OCI-LY7 (cell line): ENCODE measurements around the gene FCSK. TPM values are rescaled to one million over a fixed set of nuclear protein-coding genes. Genes with fewer than 3 reads are reported as not detected.

Experiments used
- BruUV-seq: library from RNA; stranded (reverse); fragments of 400-500 nt; replicated peaks from 2 replicates; lab custom pipeline; 2021; lab: Mats Ljungman, UMichigan
- CTCF ChIA-PET: fragments of 300-600 bp; sonication (Branson Sonifier 250); formaldehyde crosslinking; loops from one replicate; lab custom pipeline; 2022; ENCODE audit warnings: antibody characterized with exemption; ENCODE audit not compliant: unreplicated experiment; lab: Charles Lee
- POLR2A ChIA-PET: fragments of 300-600 bp; sonication (Branson Sonifier 250); formaldehyde crosslinking; loops from one replicate; lab custom pipeline; 2022; ENCODE audit warnings: antibody characterized with exemption; lab: Charles Lee
- DNase-seq: peaks from one replicate; pipeline ENCODE4 v3.0.0-alpha.2; 2015; ENCODE audit warnings: low spot score
- H2AFZ ChIP-seq: fragments of 200-600 bp; sonication (generic), shearing (Covaris generic); 2 replicates; pipeline ENCODE4 v1.6.1; 2014; ENCODE audit warnings: mild to moderate bottlenecking, antibody characterized with exemption, low read length, moderate library complexity
- H3K27ac ChIP-seq: fragments of 200-600 bp; sonication (generic); 2 replicates; pipeline ENCODE4 v1.5.1; 2014; ENCODE audit warnings: mixed run types, low read depth, mild to moderate bottlenecking, moderate library complexity, low read length, inconsistent platforms; ENCODE audit not compliant: poor library complexity, severe bottlenecking
- H3K36me3 ChIP-seq: fragments of 200-600 bp; sonication (generic); 2 replicates; pipeline ENCODE4 v1.6.1; 2014; ENCODE audit warnings: mild to moderate bottlenecking, antibody characterized with exemption, low read length, moderate library complexity, mixed read lengths; ENCODE audit not compliant: insufficient read depth
- H3K4me1 ChIP-seq: fragments of 200-600 bp; sonication (generic); 2 replicates; pipeline ENCODE4 v1.5.1; 2014; ENCODE audit warnings: mild to moderate bottlenecking, low read length; ENCODE audit not compliant: insufficient read depth, poor library complexity, severe bottlenecking
- H3K4me2 ChIP-seq: fragments of 200-600 bp; sonication (generic); 2 replicates; pipeline ENCODE4 v1.6.1; 2014; ENCODE audit warnings: mild to moderate bottlenecking, low read length
- H3K4me3 ChIP-seq: fragments of 200-600 bp; sonication (generic); 2 replicates; pipeline ENCODE4 v1.5.1; 2014; ENCODE audit warnings: mild to moderate bottlenecking, low read depth, low read length; ENCODE audit not compliant: poor library complexity, severe bottlenecking
- H3K79me2 ChIP-seq: fragments of 200-600 bp; sonication (generic); 2 replicates; pipeline ENCODE4 v1.6.1; 2016; ENCODE audit warnings: low read depth, mild to moderate bottlenecking, low read length, moderate library complexity, mixed read lengths; ENCODE audit not compliant: insufficient read depth
- H3K9me2 ChIP-seq: fragments of 200-600 bp; sonication (generic); 2 replicates; pipeline ENCODE4 v1.6.1; 2016; ENCODE audit warnings: mild to moderate bottlenecking, low read length, mixed read lengths; ENCODE audit not compliant: insufficient read depth
- H3K9me3 ChIP-seq: fragments of 200-600 bp; sonication (generic); 2 replicates; pipeline ENCODE4 v1.6.1; 2014; ENCODE audit warnings: mild to moderate bottlenecking, mixed run types, low read length, mixed read lengths
- H4K20me1 ChIP-seq: fragments of 200-600 bp; sonication (generic); 2 replicates; pipeline ENCODE4 v1.6.1; 2014; ENCODE audit warnings: mild to moderate bottlenecking, antibody characterized with exemption, low read length, moderate library complexity, mixed read lengths; ENCODE audit not compliant: insufficient read depth
- CTCF ChIP-seq: fragments of 200-600 bp; sonication (generic); conservative IDR thresholded peaks from 2 replicates; pipeline ENCODE4 v1.5.1; 2014; ENCODE audit warnings: mild to moderate bottlenecking, antibody characterized with exemption, low read length, moderate library complexity, mixed read lengths
- EZH2phosphoT487 ChIP-seq: fragments of 200-600 bp; sonication (generic); IDR thresholded peaks from 2 replicates; pipeline ENCODE4 v1.6.1; 2018; ENCODE audit warnings: low read depth, borderline replicate concordance, mild to moderate bottlenecking, mixed run types, antibody characterized with exemption, low read length, moderate library complexity, mixed read lengths
- intact Hi-C: fragments of 100-400 bp; cut with micrococcal nuclease; formaldehyde crosslinking; loops from one replicate; pipeline ENCODE4 v1.10.0; 2022; ENCODE audit not compliant: unreplicated experiment
- total RNA-seq, 2 experiments: library from RNA; depleted of rRNA in 1 of 2; stranded (reverse); fragments of >200 nt in 1 of 2; shearing (Covaris generic) in 1 of 2; gene quantifications; 2 replicates each; pipeline ENCODE4 v1.2.3, GENCODE V29; 2014 to 2022

The FCSK gene
- total RNA-seq, 2 experiments from 2014 or later = 6.8 to 14.3 TPM

DNA sequence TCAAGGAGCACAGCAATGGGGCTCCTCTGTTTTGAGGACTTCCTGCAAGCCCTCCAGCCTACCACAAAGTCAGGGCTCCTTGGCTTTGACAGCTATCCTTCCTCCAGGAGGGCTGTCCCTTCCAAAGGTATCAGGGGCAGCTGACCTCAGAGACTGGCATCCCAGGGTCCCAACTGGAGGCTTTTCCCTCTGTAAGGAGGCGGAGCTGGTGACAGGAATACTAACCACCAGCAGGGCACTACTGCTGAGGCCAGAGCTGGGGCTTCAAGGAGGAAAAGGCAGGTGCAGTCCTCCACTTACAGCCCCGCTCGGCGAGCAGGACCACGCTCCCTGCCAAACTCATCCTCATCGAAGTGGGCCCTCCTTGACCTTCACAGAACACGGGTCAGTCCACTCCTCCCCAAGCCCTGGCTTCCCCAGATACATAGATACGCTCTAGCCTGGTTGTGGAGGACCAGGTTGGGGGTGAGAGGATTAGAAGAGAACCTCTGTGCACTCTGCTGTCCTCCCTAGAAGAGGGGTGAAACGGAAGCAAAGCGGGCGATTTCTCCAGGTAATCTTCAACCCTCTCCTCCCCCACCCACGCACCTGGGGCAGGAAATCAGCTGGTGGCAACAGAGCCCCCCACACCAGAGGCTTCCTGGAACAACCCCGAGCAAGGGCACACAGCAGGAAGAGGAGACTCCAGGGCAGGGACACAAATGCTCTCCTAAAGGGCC, 36.0 kb upstream of the FCSK start:
- Histone ChIP-seq H3K27ac (peak overlapping the region; percentile 73), H3K9me2 (no peaks in the 10 kb centered on the region), H3K4me2 (peak overlapping the region; percentile 86), H3K79me2 (peaks cover 75% of the 10 kb centered on the region; the same call in 1 of the 2 replicates), H3K9me3 (no peaks in the 10 kb centered on the region), H3K4me3 (peak overlapping the region; percentile 53), H3K4me1 (peaks cover 71% of the 10 kb centered on the region), H3K36me3 (peaks cover 39% of the 10 kb centered on the region; the same call in 1 of the 2 replicates), H2AFZ (no peak overlapping the region), H4K20me1 (no peaks in the 10 kb centered on the region; the same call in 1 of the 2 replicates)
- POLR2A ChIA-PET = interaction anchor here (1.0 to 4.1 kb wide), 8 partner anchors 8 to 33 kb away, joined by 3 to 27 read pairs (median 4); no protein-coding TSS in a partner anchor
- no peak for TF ChIP-seq EZH2phosphoT487
- TF ChIP-seq CTCF = no peak
- no TSS peak for BruUV-seq
- CTCF ChIA-PET = no interaction called here
- intact Hi-C loops = no loop called here
- peak; percentile 39 for DNase-seq

DNA sequence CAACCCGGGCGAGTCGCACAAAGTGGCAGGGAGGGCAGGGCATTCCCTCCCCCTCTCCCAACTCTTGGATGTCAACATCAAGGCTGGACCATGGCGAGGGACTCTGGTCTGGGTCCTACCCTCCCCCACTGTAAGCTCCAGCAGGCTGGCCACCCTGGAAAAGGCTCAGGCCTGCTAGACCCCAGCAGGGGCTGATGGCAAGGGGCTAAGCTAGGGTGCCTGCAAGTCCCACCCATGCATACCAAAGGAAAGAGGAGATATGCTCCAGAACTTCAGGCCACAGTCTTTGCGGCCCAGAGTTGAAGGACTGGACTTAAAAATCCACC, 35.4 kb upstream of the FCSK start:
- H4K20me1 ChIP-seq = no peaks in the 10 kb centered on the region; the same call in 1 of the 2 replicates
- no peak for DNase-seq
- H3K27ac ChIP-seq = peak overlapping the region; percentile 73
- peaks cover 75% of the 10 kb centered on the region; the same call in 1 of the 2 replicates for H3K79me2 ChIP-seq
- intact Hi-C loops = no loop called here
- BruUV-seq = no TSS peak
- TF ChIP-seq CTCF = no peak
- no peak overlapping the region for H2AFZ ChIP-seq
- peak overlapping the region; percentile 86 for H3K4me2 ChIP-seq
- ChIA-PET POLR2A (interaction anchor here (0.9 to 4.1 kb wide), 4 partner anchors 9 to 35 kb away, joined by 4 to 27 read pairs (median 4); no protein-coding TSS in a partner anchor), CTCF (no interaction called here)
- H3K9me3 ChIP-seq = no peaks in the 10 kb centered on the region
- peaks cover 72% of the 10 kb centered on the region for H3K4me1 ChIP-seq
- H3K9me2 ChIP-seq = no peaks in the 10 kb centered on the region
- peak overlapping the region; percentile 53 for H3K4me3 ChIP-seq
- H3K36me3 ChIP-seq = peaks cover 39% of the 10 kb centered on the region; the same call in 1 of the 2 replicates
